NCI-H1092 (cell line): ENCODE measurements around the gene DOHH.
"Not testable (repeated sequence)": the region's sequence is repeated elsewhere in the genome, so short reads cannot be mapped to it uniquely, and the experiment has no call there.

Source experiments
- DNase-seq: peaks from one replicate; lab custom pipeline; 2025; lab: John Stamatoyannopoulos, UW

DOHH gene

DNA sequence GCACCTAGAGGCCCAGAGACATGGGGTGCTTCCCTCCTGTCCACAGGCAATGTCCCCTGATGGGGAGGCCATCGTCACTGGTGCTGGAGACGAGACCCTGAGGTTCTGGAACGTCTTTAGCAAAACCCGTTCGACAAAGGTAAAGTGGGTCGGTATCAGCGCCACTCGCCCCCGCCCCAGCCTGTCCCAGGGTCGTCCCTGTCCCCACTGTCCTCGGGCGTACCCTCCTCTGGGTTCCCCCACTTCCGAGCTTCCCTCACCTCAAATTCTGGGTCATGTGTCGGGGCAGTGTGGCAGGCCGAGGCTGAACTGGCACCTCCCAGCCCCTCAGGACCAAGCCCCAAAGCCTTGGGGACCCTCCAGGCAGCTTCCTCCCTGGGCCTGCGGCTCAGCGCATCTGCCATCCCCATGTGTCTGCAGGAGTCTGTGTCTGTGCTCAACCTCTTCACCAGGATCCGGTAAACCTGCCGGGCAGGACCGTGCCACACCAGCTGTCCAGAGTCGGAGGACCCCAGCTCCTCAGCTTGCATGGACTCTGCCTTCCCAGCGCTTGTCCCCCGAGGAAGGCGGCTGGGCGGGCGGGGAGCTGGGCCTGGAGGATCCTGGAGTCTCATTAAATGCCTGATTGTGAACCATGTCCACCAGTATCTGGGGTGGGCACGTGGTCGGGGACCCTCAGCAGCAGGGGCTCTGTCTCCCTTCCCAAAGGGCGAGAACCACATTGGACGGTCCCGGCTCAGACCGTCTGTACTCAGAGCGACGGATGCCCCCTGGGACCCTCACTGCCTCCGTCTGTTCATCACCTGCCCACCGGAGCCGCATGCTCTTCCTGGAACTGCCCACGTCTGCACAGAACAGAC is 34.1 kb upstream of the DOHH start:
- no peak for DNase-seq

GRCh38 chr19:3533563-3534216 is 33.2 kb upstream of the DOHH start:
- DNase-seq = no peak

GRCh38 chr19:3533033-3533432 is 32.6 kb upstream of the DOHH start:
- DNase-seq = no peak

- no peak for DNase-seq
These were observed 31.8 kb upstream of the DOHH start for GRCh38 chr19:3532154-3532786.

GRCh38 chr19:3531716-3532115 is 31.2 kb upstream of the DOHH start:
- no peak for DNase-seq

- no peak for DNase-seq
These were observed 29.9 kb upstream of the DOHH start for GRCh38 chr19:3530389-3530788.

GRCh38 chr19:3529299-3529698 is 28.8 kb upstream of the DOHH start:
- not testable (repeated sequence) for DNase-seq

- no peak for DNase-seq
These were observed 28.2 kb upstream of the DOHH start for GRCh38 chr19:3528539-3529211.

- no peak for DNase-seq
These were observed 27.6 kb upstream of the DOHH start for GRCh38 chr19:3528080-3528479.

GRCh38 chr19:3527238-3527910 is 26.9 kb upstream of the DOHH start:
- DNase-seq = no peak

DNA sequence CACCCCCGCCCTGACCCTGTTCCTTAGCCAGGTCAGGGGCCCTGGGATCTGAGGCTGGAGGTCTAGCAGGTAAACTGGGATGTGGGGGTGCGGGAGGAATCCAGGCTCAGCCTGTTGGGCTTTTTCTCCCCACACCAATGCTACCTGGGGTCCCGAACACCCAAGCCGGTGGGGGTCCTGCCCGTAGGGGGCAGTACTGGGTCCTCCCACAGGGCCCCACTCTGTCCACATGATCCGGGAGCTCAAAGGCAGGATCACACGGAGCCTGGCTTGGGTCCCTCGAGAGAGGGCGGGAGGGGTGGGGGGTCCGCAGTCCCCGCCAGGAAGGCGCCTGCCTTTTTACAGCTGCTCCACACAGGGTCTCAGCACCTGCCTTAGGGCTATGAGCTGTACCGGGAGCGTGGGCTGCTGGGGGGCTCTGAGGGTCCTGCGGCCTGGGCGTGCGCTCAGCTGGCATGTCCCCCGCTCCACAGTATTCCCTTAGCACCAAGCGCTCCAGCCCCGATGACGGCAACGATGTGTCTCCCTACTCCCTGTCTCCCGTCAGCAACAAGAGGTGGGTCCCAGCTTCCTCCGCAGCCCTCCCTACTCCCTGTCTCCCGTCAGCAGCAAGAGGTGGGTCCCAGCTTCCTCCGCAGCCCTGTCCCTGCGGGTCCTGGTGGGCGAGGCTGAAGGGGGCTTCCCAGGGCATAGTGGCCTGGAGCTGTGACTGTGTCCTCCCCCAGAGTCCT is 26.2 kb upstream of the DOHH start:
- DNase-seq = no peak

DNA sequence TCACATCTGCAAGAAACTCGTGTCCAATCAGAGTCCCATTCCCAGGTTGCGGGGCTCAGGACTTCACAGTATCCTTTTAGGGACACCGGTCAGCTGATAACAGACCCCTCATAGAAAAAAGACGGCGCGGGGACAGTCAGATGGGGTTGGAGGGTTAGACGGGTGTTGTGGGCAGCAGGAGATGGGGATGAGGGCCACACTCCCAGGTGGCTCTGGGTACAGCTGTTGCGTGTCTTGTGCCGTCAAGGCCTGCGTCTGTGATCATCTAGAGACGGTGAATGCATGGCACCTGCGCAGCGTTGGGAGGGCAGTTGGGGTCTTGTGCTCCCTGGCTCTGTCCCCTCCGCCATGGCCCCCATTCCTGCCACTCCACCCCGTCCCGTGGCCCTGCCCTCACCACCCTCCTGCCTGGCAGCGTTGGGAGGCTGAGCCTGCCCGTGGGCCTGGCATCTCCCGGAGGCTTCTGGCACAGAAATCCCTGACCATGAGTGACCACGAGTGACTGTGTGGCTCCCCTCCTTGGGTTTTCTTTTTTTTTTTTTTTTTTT is 24.5 kb upstream of the DOHH start:
- DNase-seq = no peak

DNA sequence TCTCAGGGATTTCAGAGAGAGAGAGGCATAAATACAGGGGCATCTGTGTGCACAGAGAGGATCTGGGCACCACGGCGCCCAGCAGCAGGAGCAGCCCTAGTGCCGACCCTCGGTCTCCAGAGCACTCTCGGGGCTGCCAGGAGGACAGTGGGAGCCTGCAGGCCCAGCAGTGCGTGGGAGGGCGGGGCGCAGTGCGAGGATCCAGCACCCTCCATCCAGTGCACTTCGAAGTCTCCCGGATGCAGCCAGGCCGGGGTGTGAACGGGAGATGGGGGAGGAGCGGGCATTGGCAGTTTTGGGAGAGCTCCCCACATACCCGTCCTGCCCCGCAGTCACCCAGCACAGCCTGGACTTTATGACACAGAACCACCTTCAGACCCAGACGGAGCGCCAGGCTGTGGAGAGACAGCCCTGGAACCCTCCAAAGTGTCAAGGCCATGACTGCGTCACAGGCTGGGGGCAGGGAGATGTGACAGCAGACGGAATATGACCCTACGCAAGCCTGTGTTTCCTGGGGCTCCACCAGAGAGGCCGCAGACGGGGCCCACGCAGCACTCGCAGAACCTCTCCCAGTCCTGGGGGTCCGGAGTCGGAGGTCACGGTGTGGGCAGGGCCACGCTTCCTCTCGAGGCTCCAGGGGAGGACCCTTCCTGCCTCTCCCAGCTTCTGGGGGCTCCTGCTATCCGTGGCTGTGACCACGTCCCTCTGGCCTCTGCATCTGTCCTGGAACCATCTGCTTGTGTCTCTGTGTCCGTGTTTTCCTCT is 23.8 kb upstream of the DOHH start:
- no peak for DNase-seq

DNA sequence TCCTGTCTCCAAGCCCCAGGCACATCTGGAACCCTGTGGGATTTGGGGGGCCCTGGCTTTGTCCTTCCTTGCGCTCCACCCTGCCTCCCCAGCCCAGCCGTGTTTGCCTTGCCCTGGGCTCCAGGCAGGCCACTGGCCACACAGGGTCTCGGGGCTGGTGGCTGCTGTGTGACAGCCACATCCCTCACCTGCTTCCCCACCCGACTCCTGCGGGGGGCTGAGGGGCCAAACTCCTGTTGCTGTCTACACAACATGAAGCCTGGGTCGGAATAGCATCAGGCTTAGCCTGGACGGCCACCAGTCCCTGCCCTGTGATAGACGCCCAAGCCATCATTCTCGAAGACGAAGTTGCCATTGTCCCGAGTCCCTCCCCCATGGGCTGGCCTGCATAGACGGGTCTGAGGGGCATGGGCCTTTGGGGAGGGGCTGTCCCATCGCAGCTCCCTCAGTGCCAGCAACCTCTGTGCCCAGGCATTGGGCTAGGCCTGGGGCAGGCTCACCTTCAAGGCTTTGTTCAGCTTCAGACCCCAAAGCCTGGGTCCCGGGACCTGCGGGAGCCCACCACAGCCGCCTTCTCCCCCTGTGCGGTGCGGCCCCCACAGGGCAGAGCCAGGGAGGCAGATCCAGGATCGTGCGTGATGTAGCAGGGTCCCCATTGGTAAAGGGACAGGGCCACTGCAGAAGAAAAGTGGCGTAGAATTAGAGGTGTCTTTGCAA is 23.0 kb upstream of the DOHH start:
- no peak for DNase-seq

DNA sequence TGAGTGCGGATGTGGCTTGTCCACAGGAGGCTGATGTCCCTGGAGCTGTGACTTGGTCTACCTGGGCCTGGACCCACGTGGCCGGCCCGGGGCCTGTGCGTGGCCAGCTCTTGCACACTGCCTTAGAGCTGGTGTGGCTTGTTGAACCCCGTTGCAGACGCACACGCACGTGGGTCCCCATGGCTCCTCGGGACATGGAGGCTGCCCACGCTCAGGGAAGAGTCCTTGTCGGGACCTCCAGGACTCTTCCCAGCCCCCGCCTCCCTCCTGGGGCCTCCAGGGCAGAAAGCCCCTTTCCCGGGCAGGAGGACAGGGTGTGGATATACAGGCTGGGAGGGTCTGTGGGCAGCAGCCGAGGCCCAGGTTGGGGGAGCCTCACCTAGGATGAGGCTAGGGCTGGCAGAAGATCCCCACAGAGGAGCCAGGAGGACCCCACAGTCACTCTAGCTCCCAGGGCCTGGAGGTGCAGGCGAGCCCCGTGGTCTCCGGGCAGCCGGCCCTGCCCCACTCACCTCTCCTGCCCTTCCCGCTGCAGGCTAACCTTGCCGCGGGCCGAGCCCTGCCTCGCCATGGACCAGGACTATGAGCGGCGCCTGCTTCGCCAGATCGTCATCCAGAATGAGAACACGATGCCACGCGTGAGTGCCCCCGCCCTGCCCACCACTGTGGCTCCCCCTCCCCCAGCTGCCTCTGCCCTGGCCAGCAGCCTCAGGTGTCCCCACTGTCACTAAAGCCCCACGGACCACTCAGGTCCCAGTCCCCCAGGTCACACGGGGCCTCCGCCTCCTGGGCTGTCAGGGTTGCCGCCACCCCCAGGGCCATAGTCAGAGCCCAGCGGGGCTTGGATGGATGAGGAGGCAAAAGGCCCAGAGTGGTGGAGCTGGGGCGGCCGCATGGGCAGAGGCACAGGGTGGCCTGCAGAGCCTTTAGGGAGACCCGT is 22.2 kb upstream of the DOHH start:
- DNase-seq = no peak

- DNase-seq = no peak
These were observed 20.6 kb upstream of the DOHH start for GRCh38 chr19:3521104-3521445.

DNA sequence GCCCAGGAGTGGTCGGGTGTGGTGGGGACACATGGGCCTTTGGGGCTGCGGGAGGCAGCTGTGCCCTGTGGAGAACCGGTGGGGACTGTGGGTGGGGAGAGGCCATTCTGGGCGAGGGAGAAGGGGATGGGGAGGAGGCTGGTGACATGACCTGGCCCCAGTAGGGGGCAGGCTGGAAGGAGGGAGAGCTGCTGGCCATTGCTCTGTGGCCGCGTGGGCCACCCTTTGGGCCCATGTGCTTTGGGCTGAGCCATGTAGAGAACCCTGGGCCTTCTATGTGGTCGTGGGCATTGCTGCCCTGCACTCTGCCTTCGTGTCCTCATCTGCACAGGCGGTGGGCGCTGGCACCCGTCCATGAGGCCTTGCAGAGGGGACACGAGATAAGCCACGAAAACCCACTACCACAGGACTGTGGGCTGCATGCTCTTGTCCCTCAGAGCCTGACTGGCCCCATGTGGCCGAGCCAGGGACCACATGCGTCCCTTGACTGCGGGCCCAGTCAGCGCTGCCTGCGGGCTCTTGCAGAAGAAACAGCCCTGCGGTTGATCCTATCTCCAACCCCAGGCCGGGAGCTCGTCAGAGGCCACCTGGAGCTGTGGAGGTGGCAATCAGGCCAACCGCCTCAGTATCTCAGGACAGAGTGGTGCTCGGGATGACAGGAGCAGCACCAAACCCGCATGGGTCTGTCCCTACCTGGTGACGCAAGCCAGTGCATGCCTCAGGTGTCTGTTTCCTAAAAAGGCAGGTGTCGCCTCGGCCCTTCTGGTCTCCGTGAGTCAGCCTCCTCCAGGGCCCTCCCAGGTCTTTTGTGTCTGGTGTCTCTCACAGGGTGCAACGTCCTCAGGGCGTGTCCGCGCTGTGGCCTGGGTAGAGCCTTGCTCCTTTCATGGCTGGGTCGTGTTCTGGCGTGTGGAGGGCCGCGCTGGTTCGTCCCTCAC is 20.0 kb upstream of the DOHH start:
- DNase-seq = no peak
